Stromal cell of bone marrow (primary cell): ENCODE results near the gene EIF4E1B.

ENCODE experiments used
- DNase-seq: peaks from one replicate; pipeline ENCODE4 v3.0.0-alpha.2; 2012; ENCODE audit warnings: low read depth

The EIF4E1B gene

DNA sequence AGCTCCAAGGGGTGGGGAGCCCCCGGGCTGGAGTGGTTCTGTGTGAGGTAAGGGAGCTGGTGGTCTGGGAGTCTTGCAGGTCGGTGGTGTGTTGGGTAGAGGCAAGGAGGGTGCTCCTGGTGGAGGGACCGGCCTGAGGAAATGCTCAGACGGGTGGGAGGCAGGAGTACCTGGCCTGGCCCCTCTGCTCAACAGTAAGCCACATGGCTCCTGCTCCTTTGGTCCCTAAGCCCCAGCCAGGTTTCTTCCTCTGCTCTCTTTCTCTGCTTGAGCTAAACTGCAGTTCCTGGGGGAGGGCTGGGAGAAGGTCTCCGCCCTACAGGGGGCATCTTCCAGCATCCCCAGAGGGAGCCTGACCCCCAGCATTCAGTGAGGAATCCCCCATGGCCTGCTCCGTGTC lies 34.0 kb downstream of the EIF4E1B start:
- no peak for DNase-seq

DNA sequence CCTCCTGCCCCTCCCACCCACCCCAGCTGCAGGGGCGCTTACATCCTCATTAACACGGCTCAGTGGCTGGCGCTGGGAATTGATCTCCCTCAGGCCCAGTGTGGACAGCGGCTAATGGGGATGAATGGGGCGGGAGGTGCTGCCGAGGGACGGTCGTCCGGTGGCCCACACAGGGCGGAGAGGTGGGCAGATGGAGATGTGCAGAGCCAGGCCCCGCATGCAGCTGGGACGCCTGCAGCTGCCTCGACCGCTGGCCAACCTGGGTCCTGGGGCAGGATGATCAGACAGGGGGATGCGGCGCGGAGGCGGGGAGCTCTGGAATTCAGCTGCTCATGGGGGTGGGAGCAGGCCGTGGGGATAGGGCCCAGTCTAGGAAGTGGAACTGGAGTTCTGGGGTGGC lies 34.4 kb downstream of the EIF4E1B start:
- DNase-seq, result no peak

DNA sequence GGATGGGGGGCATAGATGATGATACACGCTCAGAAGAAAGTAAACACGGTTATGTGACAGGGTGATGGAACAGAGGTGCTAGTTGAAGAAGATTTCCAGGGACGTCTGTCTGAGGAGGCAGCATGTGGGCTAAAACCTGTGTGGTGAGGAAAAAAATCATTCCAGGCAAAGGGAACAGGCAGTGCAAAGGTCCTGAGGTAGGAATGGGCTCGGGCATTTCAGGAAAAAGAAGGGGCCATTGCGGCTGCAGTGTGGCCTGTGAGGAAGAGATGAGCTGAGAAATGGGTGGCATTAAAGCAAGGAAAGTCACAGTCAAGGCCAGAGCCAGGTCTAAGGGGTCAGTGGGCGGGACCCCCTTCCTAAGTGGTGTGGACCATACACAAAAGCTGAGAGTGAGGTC lies 35.0 kb downstream of the EIF4E1B start:
- DNase-seq, result no peak

DNA sequence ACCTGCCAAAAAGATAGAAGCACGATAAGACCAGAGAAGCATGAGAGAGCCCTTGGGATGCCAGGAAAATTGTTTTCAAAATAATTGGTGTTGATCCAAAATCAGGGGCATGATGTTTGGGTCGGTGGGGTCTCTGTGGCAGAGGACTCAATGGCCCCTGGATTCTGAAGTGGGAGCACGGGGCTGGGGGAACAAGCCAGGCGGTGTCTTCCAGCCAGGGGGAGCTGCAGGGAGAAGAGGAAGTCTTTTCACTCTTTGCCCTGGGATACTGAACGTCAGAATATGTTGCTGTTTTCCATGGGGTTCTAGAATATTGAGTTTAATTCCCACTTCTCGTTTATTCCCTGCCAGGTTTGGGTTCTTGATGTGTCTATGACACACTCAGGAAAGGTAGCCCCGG lies 37.2 kb downstream of the EIF4E1B start:
- DNase-seq, result no peak

DNA sequence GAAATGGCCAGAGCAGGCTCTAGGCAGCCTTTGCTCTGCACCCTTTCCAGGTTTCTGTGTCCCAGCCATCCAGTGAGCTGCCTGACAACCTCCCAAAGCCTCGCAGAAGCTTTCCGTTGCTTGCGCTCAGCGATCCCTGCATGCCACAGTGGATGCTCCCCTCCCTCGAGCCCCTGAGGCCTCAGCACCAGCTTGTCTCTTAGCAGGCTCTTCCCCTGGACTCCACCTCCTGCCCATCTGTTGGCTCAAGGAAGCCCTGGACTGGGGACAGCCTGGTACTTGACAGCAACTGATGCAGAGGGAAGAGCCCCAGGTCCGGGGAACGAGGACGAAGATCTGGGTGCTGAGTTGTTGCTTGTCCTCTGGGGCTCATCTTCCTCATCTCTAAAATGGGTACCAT lies 40.0 kb downstream of the EIF4E1B start:
- no peak for DNase-seq

DNA sequence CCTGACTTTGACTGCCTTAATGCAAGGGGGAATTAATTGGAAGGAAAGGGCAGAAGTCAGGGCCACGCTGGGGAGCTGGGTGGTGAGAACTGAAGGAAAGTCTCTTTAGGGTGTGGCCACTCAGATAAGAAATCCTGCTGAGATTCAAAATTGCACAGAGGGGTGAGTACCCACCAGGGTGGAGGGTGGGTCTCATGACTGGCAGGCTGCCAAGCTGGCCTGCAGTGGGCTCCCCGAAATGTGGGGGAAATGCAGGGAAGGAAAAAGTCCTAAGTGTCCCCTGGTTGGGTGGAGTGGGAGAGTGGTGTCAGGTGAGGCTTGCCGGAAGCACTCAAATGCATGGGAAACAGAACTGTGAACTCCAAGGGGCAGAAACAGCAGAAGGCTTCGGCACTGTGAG lies 40.9 kb downstream of the EIF4E1B start:
- DNase-seq, result no peak

DNA sequence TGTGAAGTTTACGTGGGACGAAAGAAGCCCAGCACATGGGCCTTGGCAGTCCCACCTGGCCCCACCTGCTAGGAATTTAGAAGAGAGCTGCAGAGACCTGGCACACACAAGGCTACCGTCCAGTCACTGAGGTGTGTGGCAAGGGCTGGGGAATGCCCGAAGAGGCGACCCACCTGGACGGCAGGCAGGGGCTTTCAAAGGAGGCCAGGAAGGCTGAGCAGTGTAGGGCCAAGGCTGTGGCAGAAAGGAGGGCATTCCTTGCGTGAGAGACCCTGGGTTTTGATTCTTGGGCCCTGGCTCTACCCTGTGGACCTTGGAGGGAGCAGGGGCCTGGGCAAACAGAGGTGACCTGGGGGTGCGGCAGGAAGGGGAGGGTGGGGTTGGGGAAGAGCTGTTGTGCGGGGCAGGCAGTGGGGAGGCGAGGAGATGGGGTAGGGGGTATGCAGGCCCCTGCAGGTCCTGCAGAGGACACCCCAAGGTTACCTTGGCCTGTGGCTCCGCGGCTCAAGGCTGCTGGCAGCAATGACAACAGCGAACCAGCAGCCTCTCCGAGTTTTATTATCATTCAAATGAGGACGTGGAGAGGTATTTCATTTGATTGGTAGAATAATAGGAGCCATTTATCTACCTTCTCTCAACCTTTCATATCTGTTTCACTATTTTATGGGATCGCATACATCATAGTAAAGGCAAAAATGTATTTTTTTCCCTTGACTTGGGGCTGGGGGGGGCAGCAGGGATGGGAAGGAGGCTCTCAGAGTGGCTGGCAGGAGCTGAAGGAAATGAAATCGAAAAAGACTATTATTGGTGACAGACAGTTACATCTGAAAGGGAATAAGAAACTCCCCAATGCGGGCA lies 41.6 kb downstream of the EIF4E1B start:
- DNase-seq, result no peak

DNA sequence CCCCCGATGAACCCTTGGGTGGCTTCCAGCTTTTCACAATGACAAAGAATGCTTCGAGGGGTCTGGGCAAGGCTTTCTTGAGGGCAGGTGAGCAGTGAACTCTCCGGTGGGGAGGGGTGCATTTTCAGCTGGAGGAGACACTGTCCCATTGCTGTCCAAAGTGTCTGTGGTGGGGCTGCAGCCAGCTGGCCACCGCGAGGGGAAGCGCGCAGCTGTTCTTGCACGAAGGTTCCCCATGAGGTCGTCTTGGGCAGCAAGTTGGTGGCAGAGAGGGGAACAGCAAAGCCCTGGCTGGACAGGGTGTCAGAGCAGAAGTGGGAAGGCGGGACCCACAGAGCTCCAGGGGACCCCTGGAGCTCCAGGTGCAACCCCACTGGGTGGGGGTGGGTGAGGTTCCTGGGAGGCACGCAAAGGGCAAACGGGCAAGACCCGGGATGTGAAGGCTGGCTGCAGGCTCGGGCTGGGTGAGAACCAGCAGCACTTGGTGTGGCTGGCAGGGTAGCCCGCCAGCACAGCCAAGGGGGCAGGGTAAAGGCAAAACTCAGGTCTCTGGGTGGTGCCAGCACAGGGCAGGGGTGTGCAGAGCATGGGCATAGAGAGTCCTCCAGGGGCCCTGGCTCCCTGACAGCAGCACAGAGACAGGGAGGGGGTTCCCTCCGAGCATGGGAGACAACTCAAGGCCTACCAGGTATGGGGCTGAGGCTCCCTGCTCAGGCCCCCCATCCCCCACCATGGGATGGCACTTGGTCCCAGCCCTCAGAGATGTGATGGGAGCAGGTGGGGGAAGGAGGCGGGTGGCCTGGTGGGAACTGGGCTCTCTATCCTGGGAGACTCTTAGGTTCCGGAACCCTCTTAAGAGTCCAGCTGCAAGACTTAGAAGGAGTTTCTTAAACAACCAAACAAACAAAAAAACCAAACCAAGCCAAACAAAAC lies 43.4 kb downstream of the EIF4E1B start:
- DNase-seq, result no peak

DNA sequence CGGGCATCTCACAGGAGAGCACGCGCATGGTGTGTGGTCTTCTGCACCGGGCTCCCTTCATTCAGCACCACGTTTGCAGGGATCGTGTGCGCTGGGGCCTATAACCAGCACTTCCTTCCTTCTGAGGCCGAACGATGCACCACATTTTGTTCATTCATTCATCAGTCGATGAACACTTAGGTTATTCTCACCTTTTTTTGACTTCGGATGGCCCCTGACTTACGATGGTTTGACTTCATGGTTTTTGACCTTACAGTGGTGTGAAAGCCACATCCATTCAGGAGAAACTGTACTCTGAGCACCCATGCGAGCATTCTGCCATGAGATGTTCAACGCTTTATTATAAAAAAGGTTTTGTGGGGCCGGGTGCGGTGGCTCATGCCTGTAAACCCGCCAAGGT lies 44.3 kb downstream of the EIF4E1B start:
- no peak for DNase-seq

DNA sequence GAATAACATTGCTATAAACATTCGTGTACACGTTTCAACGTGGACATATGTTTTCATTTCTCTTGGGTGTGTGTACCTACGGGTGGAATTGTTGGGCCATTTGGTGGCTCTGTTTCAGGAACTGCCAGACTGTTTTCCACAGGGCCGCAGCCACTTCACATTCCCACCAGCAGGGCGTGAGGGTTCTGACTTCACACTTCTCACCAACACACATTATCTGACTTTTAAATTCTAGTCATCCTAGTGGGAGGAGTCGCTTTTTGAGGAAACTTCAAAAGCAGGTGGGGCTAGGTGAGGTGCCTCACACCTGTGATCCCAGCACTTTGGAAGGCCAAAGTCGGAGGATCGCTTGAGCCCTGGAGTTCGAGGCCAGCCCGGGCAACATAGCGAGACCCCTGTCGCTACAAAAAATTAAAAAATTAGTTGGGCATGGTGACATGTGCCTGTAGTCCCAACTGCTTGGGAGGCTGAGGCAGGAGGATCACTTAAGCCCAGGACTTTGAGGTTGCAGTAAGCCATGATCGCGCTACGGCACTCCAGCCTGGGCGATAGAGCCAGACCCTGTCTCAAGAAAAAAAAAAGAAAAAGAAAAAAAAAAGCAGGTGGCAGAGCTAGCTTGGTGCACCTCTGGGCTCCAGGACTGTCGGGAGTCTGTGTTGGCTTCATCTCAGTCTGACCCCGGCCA lies 45.3 kb downstream of the EIF4E1B start:
- DNase-seq, result no peak

DNA sequence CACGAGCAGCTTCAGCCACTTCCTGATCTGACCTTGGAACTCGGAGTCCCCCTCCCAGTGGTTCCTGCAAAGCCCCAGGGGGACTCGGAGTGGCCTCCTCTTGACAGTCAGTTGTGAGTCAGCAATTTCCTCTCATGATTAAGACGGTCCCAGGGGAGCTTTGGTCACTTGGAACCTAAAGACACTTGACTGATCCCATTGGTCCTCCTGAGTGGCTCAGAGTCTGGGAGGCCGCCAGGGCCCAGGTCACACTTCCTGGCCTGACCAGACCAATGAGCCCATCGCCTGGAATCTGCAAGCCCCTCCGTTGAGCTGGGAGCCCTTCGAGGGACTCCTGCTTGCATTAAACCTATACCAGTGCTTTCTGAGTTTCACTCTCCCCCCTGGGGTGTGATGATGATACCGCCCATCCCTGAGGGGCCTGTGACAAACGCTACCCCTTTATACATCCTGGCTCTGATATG lies 45.9 kb downstream of the EIF4E1B start:
- DNase-seq, result peak; percentile 33

DNA sequence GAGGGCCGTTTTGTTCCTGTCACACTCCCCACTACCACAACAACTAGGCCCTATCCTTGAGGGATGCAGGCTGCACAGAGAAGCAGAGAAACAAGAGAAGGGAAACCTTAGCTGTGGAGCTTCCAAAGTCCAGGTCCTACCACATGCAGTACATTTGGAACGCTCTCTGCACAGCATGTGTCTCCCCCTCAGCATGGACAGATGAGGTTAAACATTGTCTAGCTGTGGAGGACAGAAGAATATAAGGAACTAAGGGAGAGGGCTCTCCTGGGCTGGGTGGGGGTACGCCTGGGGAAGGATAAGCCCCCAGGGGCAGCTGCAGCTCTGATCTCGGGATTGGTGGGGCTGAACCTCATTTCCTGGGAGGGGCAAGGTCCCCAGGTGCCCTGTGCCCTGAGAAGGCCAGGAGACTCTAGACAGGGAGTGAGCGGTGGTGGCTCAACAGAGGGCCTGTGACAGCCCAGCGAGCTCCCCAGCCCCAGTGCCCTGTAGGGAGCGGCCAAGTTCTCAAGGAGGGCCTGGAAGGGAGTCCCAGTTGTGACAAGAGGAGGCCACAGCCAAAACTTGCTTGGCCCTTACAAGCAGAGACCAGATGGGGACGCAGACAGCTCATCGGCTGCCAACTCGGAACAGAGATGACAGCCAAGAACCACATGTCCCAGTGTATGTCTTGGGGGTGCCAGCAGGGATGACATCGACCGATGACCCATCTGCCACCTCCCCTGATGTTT lies 46.9 kb downstream of the EIF4E1B start:
- DNase-seq, result no peak

DNA sequence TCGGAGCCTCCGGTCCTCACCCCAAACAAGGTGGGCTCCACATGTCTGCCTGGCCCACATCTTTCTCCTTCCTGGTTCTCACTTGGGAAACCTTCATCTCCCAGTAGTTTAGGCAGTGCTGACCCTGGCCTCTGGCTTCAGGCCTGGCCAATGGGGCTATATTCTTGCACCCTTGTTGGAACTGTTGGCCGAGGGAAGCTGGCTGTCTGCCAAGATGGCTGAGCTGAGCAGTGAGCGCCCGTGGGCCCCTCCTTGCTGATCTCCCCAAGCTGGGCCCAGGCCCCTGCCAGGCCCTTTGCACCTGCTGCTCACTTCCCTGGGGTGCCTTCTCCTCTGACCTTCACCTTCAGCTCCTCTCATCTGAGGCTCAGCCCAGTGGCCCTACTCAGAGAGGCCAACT lies 48.1 kb downstream of the EIF4E1B start:
- no peak for DNase-seq

DNA sequence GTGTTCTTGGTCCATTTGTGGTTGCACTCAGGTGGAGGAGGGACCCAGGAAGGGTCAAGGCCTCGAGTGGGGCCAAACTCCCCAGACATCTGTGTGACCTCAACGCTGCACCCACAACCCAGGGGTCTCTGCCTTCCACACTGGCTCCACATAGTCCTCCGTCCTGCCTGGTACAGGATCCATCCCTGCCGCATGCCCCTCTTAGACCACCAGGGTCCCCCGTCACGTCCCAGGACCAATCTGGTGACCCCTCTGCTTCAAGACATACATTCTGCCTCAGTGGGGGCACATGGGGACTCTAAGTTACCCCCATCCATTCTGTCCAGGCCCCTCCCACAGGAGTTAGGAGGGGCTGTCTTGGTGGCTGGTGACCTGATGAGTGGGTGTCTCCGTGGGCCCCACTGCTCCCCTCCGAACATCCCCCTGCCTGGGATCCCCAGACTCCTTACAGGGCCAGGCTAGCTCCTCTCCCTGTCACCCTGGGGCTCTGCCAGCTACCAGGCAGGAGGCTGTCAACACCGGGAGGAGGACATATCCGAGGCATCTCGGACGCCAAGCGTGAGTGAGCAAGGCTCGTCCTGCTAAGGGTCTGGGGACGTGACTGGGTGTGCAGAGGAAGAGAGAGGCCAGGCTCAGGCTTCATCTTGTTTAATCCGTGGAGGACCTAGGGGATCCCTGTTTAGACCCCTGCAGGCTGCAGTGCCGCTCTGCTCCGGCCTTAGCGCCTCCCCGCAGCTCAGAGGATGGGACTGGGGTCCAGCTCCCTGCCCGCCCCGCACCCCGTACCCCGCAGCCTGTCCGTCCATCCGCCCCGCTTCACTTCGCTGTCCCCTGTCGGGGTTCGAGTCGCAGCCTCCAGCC lies 49.1 kb downstream of the EIF4E1B start:
- DNase-seq, result no peak

DNA sequence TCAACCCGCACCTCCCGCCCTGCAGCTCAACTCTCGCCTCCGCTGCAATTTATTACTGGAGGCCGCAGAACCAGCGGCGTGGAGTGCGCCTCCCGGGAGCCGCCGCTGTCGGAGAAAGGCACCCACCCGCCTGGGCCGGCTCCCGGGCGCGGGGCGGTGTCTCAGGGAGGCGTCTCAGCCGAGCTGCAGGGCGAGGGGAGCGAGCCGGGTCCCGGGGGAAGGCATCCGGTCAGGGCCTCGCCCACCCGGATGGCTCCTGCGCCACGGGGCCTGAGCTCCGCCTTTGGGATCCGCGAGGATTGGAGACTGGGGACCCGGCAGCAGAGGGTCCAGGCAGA lies 49.7 kb downstream of the EIF4E1B start:
- DNase-seq, result no peak

DNA sequence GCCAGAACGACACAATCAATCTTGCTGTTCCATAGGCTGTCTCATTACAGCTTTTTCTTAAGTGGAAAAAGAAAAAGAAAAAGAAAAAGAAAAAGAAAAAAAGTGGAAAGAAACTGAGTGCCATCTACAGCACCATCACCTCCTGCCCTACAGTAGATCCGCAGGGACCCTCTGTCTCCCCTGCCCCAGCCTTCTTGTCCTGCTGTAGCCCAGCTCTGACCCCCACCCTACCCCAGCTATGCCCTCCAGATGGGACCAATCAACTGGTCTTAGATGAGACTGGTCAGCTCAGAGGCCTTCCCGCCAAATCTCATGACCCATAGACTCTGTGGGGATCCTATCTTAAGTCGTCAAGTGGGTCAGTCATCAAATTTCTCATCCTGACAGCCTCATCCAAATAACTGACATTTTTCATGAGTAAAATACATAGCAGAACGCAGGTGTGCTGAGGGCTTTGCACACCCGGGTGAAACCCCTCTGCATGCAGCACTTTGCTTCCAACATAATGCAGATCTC lies 51.6 kb downstream of the EIF4E1B start:
- DNase-seq, result no peak

DNA sequence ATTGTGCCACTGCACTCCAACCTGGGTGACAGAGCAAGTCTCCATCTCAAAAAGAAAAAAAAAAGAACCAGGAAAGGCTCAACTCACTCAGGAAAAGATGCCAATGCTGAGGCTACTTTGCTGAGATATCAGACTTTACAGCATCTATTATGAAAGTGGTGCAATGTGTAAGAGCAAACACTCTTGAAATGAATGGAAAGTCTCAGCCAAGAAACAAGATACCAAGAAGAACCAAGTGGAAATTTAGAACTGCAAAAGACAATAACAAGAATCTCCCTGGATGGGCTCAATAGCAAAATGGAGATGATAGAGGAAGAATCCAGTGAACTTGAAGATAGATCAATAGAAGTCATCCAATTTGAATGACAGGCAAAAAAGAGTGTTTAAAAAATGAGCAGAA lies 54.5 kb downstream of the EIF4E1B start:
- DNase-seq, result no peak

DNA sequence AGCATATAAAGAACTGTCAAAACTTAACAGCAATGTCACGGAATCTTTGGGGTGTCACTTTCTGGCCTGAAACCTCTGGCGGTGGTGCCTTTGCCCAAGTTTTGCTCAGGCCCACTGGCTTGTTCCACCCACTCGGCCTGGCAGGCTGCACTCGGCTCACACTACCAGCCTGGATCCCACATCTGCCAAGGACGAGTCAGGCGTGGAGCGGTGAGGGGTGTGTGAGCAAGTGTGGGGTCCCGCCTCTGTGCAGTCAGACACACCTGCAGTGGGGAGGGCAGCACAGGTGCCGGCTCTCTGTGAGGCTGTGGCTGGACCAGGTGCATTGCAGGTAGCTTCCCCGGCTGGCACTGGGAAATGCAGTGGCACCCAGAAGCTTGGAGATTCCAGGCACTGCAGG lies 56.8 kb downstream of the EIF4E1B start:
- no peak for DNase-seq

DNA sequence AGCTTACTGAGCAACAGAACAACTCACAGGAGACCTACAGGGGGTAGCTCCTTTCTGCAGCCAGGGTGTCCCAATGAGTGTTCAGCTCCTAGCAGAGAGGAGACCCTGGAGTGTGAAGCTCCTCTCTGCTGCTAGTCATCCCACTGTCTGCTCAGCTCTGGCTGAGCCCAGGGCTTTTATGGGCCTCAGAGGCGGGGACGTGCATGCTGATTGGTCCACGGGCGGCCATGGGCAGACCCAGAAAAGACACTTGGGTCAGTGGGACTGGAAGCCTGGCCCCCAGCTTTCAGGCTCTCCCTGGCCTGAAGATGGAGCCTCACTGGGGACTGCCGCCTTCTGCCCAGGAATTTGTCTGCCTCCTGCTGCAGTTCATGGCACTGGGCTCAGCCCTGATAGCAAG lies 57.4 kb downstream of the EIF4E1B start:
- DNase-seq, result no peak

DNA sequence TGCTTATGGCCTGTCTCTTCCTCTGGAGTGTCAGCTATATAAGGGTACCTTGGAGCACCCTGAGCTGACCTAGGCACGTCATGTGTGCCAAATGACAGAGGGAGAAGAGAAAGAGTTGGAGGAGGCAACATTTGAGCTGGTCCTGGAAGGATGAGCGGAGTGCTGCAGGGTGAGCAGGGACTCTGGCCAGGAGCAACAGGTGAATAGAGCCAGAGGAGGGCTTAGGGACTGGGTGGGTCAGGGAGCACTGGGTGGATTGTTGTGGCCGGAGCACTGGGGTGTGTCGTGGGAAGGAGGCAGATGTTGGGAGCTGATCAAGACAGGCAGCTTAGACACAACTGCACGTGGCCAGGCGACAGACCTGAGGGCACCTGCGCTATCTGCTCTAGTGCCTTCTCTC lies 60.4 kb downstream of the EIF4E1B start:
- no peak for DNase-seq

DNA sequence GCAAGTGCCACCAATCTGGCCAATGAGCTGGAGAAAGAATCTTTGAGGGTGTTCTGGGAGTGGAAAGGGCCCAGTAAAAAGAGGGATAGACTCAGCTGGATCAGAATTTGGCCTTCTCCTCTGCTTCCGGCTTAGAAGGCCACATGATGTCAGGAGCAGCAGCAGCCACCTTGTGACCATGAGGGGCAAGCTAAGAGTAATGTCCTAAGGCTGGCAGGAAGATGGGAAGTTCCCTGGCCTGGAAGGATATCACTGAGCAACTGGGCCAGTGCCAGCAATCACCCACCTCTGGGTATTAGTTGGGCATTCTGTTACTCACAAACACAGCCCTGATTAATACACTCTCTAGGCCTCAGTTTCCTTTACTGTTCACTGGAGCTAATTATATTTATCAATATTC lies 61.0 kb downstream of the EIF4E1B start:
- no peak for DNase-seq
